ENCODE data around the gene CHRD. TPM values are rescaled to one million over a fixed set of nuclear protein-coding genes. Genes with fewer than 3 reads are reported as not detected.

CHRD gene
- total RNA-seq, 2 experiments from 2014 or later = 0.22 TPM; not detected in 1

- Histone ChIP-seq H3K36me3 (ENCODE audit: insufficient read depth, low read length) (no peaks in the 10 kb centered on the region), H3K9me3 (ENCODE audit: control insufficient read depth in 1 of 2, insufficient read depth in 1 of 2, low read length in 2 of 2) (no peaks in the 10 kb centered on the region), H3K4me3 (ENCODE audit: low read length) (no peak overlapping the region), H3K27ac (ENCODE audit: low read depth in 1 of 2, low read length in 2 of 2) (no peak overlapping the region), H3K27me3 (ENCODE audit: control insufficient read depth in 1 of 2, insufficient read depth in 2 of 2, low read length in 2 of 2) (peaks cover 2 to 11% of the 10 kb centered on the region in 2 experiments), H3K4me1 (ENCODE audit: insufficient read depth, low read length) (no peaks in the 10 kb centered on the region)
- no peaks in the 10 kb centered on the region for H3K4me1 Mint-ChIP-seq (ENCODE audit: low read depth)
- DNase-seq = no peak
- H3K4me3 Mint-ChIP-seq = no peak overlapping the region
- H3K9me3 Mint-ChIP-seq = no peaks in the 10 kb centered on the region
- intact Hi-C loops (cut with DNase I, micrococcal nuclease) = no loop called here
- H3K27ac Mint-ChIP-seq = no peak overlapping the region
- peaks cover 32% of the 10 kb centered on the region for H3K27me3 Mint-ChIP-seq
- ATAC-seq (ENCODE audit: poor library complexity) = no peak
- H3K36me3 Mint-ChIP-seq (ENCODE audit: low read depth) = no peaks in the 10 kb centered on the region
- no peak for TF ChIP-seq CTCF (IDR thresholded peaks at IDR 0.05)
- CTCF ChIA-PET = interaction anchor here (0.9 kb wide), 1 partner anchor 25 kb away, joined by 3 read pairs; no protein-coding TSS in a partner anchor
- POLR2A ChIA-PET = no interaction called here
Observed at GRCh38 chr3:184399410-184399809, 19.6 kb downstream of the CHRD start.

GRCh38 chr3:184405075-184406030 lies 25.5 kb downstream of the CHRD start:
- Mint-ChIP-seq H3K27me3 (peaks cover 19% of the 10 kb centered on the region), H3K36me3 (ENCODE audit: low read depth) (no peaks in the 10 kb centered on the region), H3K27ac (no peak overlapping the region), H3K9me3 (no peaks in the 10 kb centered on the region), H3K4me1 (ENCODE audit: low read depth) (no peaks in the 10 kb centered on the region), H3K4me3 (no peak overlapping the region)
- Histone ChIP-seq H3K9me3 (ENCODE audit: control insufficient read depth in 1 of 2, insufficient read depth in 1 of 2, low read length in 2 of 2) (no peaks in the 10 kb centered on the region), H3K4me1 (ENCODE audit: insufficient read depth, low read length) (no peaks in the 10 kb centered on the region), H3K36me3 (ENCODE audit: insufficient read depth, low read length) (no peaks in the 10 kb centered on the region), H3K27ac (ENCODE audit: low read depth in 1 of 2, low read length in 2 of 2) (no peak overlapping the region), H3K4me3 (ENCODE audit: low read length) (no peak overlapping the region), H3K27me3 (ENCODE audit: control insufficient read depth in 1 of 2, insufficient read depth in 2 of 2, low read length in 2 of 2) (peaks cover 0 to 8% of the 10 kb centered on the region in 2 experiments)
- ChIA-PET POLR2A (no interaction called here), CTCF (no interaction called here)
- TF ChIP-seq CTCF (IDR thresholded peaks at IDR 0.05) = no peak
- intact Hi-C loops (cut with DNase I, micrococcal nuclease) = no loop called here
- no peak for DNase-seq
- no peak for ATAC-seq (ENCODE audit: poor library complexity)

DNA sequence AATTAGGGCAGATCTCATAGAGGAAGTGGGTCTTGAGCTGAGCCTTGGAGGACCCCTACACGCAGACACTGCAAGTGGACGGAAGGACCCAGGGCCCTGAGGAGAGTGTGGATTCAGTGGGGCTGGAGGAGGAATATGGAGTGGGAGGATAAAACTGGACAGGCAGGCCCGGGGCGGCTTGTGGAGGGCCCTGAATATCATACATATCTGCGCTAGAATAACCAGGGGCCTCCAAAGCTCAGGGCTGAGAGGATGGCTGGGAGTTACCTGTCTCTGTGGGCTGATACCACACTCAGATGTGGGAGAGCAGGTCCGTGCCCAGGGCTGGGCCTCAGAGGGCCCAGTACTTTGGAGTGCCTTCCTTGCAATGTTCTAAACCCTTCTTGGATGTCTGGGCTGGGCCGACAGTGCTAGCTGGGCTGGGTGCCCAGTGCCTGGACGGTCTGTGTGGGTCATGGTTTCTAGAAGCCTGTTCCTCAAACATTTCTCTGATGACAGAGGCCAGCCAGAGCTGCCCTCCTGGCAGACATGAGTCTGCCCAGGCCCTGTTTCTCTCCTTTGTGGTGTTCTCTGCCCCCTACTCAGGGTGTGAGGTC lies 29.6 kb downstream of the CHRD start:
- Mint-ChIP-seq H3K4me1 (ENCODE audit: low read depth) (no peaks in the 10 kb centered on the region), H3K27ac (no peak overlapping the region), H3K27me3 (no peaks in the 10 kb centered on the region), H3K9me3 (no peaks in the 10 kb centered on the region), H3K4me3 (no peak overlapping the region), H3K36me3 (ENCODE audit: low read depth) (no peaks in the 10 kb centered on the region)
- Histone ChIP-seq H3K4me1 (ENCODE audit: insufficient read depth, low read length) (no peaks in the 10 kb centered on the region), H3K9me3 (ENCODE audit: control insufficient read depth in 1 of 2, insufficient read depth in 1 of 2, low read length in 2 of 2) (no peaks in the 10 kb centered on the region), H3K4me3 (ENCODE audit: low read length) (no peak overlapping the region), H3K27me3 (ENCODE audit: control insufficient read depth in 1 of 2, insufficient read depth in 2 of 2, low read length in 2 of 2) (no peaks in the 10 kb centered on the region), H3K36me3 (ENCODE audit: insufficient read depth, low read length) (no peaks in the 10 kb centered on the region), H3K27ac (ENCODE audit: low read depth in 1 of 2, low read length in 2 of 2) (no peak overlapping the region)
- DNase-seq = no peak
- intact Hi-C loops (cut with DNase I, micrococcal nuclease) = no loop called here
- CTCF ChIA-PET = no interaction called here
- ATAC-seq (ENCODE audit: poor library complexity) = no peak
- POLR2A ChIA-PET = no interaction called here
- no peak for TF ChIP-seq CTCF (IDR thresholded peaks at IDR 0.05)
